ENCODE data around the gene CTBP2. TPM values are rescaled to one million over a fixed set of nuclear protein-coding genes. Genes with fewer than 3 reads are reported as not detected.

The CTBP2 gene
- total RNA-seq, 1 donor = 74.3 TPM

GRCh38 chr10:125095228-125095627 is 65.1 kb downstream of the CTBP2 start:
- no peak for DNase-seq (ENCODE audit: low read depth)
- TF ChIP-seq CTCF (IDR thresholded peaks at IDR 0.05; ENCODE audit: insufficient read depth, low read depth, low read length) = no peak
- H3K4me3 ChIP-seq (ENCODE audit: low read depth, low read length) = no peak overlapping the region

- no peak for DNase-seq (ENCODE audit: low read depth)
- TF ChIP-seq CTCF (IDR thresholded peaks at IDR 0.05; ENCODE audit: insufficient read depth, low read depth, low read length) = no peak
- no peak overlapping the region for H3K4me3 ChIP-seq (ENCODE audit: low read depth, low read length)
Observed at GRCh38 chr10:125094806-125095205, 65.6 kb downstream of the CTBP2 start.

GRCh38 chr10:125093974-125094705 is 66.2 kb downstream of the CTBP2 start:
- H3K4me3 ChIP-seq (ENCODE audit: low read depth, low read length) = no peak overlapping the region
- TF ChIP-seq CTCF (IDR thresholded peaks at IDR 0.05; ENCODE audit: insufficient read depth, low read depth, low read length) = no peak
- DNase-seq (ENCODE audit: low read depth) = no peak

- H3K4me3 ChIP-seq (ENCODE audit: low read depth, low read length) = peak overlapping the region; percentile 15
- TF ChIP-seq CTCF (IDR thresholded peaks at IDR 0.05; ENCODE audit: insufficient read depth, low read depth, low read length) = no peak
- peak; percentile 87 for DNase-seq (ENCODE audit: low read depth)
Observed at GRCh38 chr10:125093199-125093973, 67.0 kb downstream of the CTBP2 start.

- TF ChIP-seq CTCF (IDR thresholded peaks at IDR 0.05; ENCODE audit: insufficient read depth, low read depth, low read length) = no peak
- DNase-seq (ENCODE audit: low read depth) = no peak
- H3K4me3 ChIP-seq (ENCODE audit: low read depth, low read length) = no peak overlapping the region
Observed at GRCh38 chr10:125092564-125093031, 67.8 kb downstream of the CTBP2 start.

GRCh38 chr10:125091891-125092290 is 68.5 kb downstream of the CTBP2 start:
- TF ChIP-seq CTCF (IDR thresholded peaks at IDR 0.05; ENCODE audit: insufficient read depth, low read depth, low read length) = no peak
- no peak overlapping the region for H3K4me3 ChIP-seq (ENCODE audit: low read depth, low read length)
- peak; percentile 39 for DNase-seq (ENCODE audit: low read depth)
